Neutrophil (primary cell): ENCODE data around the gene TNFRSF4.

ENCODE experiments used
- H3K27ac ChIP-seq: fragments of 200-600 bp; sonication (generic); 2 replicates; pipeline ENCODE4 v1.5.1; 2016; ENCODE audit warnings: mild to moderate bottlenecking, moderate library complexity
- H3K27me3 ChIP-seq: fragments of 200-600 bp; sonication (generic); 2 replicates; pipeline ENCODE4 v1.6.0; 2016; ENCODE audit warnings: mild to moderate bottlenecking
- H3K36me3 ChIP-seq: fragments of 200-600 bp; sonication (generic); 2 replicates; pipeline ENCODE4 v1.5.1; 2017
- H3K4me1 ChIP-seq, 2 experiments: fragments of 200-600 bp in 1 of 2; sonication (generic) in 1 of 2; 1 replicate in 1 of 2; 2 replicates in 1 of 2; pipeline versions ENCODE4 v1.5.1 to v1.6.1; 2013 to 2016; ENCODE audit warnings: low read depth in 1 of 2, low read length in 1 of 2, mild to moderate bottlenecking in 1 of 2, moderate library complexity in 1 of 2; ENCODE audit not compliant: control insufficient read depth in 1 of 2, insufficient read depth in 1 of 2
- H3K4me3 ChIP-seq, 2 experiments: fragments of 200-600 bp in 1 of 2; sonication (generic) in 1 of 2; 1 replicate in 1 of 2; 2 replicates in 1 of 2; pipeline ENCODE4 v1.5.1; 2013 to 2016; ENCODE audit warnings: low read depth in 1 of 2, low read length in 1 of 2, mild to moderate bottlenecking in 1 of 2, moderate library complexity in 1 of 2
- H3K9me3 ChIP-seq: fragments of 200-600 bp; sonication (generic); 2 replicates; pipeline ENCODE4 v1.5.1; 2016
- TF ChIP-seq, protein P1 (sequence below): fragments of 200-600 bp; sonication (generic); IDR thresholded peaks from 2 replicates; pipeline ENCODE4 v1.5.1; 2016; ENCODE audit warnings: antibody characterized with exemption

TNFRSF4 gene

DNA sequence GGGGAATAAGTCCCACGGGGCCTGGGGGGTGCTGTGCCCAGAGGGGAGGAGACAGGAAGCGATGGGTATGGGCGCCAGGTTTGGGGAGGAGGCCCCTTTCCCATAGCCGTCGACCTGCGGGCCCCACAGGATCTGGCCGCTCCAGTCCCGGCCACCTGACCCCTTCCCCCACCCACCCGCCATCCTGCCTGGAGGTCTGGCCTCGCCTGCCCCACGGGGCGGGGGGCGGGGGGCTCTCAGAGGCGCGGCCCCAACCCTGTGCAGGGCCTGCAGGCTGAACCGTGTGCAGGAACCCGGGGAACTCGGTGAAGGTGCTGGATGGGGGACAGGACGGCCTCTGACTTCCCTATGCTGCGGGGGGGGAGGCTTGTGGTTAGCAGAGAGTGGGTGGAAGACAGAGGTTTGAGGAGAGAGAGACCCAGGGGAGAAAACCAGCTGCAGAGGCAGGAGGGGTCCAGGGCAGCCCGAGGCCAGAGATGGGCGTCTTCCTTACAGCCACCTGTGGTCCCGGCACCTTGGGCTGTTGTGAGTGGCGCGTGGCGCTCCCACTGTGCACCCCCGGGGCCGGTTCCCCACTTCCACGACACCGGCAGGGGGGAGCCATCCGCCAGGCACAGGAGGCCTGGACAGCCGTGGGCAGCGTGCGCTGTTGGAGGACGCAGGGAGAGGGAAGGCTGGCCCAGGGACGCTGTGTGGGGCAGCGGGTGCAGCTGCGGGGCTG is 5.1 kb downstream of the TNFRSF4 start:
- Histone ChIP-seq H3K27me3 (peaks cover 99% of the 10 kb centered on the region), H3K9me3 (no peaks in the 10 kb centered on the region), H3K36me3 (no peaks in the 10 kb centered on the region), H3K27ac (no peak overlapping the region), H3K4me3 (no peak overlapping the region), H3K4me1 (peaks cover 0 to 11% of the 10 kb centered on the region in 2 experiments)
- TF ChIP-seq, protein P1, sequence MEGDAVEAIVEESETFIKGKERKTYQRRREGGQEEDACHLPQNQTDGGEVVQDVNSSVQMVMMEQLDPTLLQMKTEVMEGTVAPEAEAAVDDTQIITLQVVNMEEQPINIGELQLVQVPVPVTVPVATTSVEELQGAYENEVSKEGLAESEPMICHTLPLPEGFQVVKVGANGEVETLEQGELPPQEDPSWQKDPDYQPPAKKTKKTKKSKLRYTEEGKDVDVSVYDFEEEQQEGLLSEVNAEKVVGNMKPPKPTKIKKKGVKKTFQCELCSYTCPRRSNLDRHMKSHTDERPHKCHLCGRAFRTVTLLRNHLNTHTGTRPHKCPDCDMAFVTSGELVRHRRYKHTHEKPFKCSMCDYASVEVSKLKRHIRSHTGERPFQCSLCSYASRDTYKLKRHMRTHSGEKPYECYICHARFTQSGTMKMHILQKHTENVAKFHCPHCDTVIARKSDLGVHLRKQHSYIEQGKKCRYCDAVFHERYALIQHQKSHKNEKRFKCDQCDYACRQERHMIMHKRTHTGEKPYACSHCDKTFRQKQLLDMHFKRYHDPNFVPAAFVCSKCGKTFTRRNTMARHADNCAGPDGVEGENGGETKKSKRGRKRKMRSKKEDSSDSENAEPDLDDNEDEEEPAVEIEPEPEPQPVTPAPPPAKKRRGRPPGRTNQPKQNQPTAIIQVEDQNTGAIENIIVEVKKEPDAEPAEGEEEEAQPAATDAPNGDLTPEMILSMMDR, result no peak

DNA sequence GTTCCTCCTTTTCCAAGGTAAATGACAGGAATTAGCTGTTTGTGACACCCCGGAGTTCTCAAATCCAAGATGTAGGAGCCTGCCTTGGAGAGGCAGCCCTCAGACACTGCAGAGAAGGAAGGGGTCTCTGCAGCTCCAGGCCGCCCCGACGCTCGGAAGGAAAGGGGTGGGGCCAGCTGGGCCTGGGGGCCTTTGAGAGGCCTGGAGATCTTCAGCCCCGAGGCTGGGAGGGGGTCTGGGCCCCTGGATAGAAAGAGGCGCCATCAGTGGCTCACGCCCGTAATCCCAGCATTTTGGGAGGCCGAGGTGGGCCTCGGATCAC is 6.4 kb downstream of the TNFRSF4 start:
- no peaks in the 10 kb centered on the region for H3K36me3 ChIP-seq
- no peak overlapping the region for H3K27ac ChIP-seq
- no peaks in the 10 kb centered on the region for H3K9me3 ChIP-seq
- no peak overlapping the region for H3K4me3 ChIP-seq
- TF ChIP-seq, protein P1, result no peak
- H3K4me1 ChIP-seq, result peaks cover 0 to under 1% of the 10 kb centered on the region in 2 experiments
- peaks cover 99% of the 10 kb centered on the region for H3K27me3 ChIP-seq

DNA sequence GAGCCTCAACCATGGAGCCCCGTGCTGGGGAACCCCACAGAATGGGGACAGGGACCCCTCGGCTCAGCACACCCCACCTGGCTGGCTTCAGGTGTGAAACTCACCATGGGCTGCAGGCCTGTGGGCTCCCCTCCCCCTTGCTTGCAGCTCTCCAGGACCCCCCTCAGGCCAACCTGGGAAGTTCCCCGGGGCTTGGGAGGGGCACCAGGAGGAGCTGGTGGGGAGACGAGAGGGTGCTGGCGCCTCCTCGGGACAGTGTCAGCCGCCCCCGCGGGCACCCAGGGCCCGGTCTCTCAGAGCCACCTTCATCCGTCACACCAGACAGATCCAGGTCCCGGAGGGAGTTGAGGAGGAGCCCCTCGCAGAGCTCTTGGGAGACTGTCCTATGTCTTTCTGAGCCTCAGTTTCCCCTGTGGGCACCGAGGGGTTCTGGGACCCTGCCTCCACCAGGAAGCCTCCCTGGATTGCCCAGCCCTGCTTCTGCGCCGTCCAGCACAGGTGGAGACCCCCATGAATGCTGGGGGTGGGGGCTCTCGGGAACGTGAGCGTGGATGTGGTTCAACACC is 6.9 kb downstream of the TNFRSF4 start:
- Histone ChIP-seq H3K36me3 (no peaks in the 10 kb centered on the region), H3K9me3 (no peaks in the 10 kb centered on the region), H3K4me1 (no peaks in the 10 kb centered on the region), H3K27ac (no peak overlapping the region), H3K4me3 (no peak overlapping the region), H3K27me3 (peaks cover 99% of the 10 kb centered on the region)
- TF ChIP-seq, protein P1, result no peak

DNA sequence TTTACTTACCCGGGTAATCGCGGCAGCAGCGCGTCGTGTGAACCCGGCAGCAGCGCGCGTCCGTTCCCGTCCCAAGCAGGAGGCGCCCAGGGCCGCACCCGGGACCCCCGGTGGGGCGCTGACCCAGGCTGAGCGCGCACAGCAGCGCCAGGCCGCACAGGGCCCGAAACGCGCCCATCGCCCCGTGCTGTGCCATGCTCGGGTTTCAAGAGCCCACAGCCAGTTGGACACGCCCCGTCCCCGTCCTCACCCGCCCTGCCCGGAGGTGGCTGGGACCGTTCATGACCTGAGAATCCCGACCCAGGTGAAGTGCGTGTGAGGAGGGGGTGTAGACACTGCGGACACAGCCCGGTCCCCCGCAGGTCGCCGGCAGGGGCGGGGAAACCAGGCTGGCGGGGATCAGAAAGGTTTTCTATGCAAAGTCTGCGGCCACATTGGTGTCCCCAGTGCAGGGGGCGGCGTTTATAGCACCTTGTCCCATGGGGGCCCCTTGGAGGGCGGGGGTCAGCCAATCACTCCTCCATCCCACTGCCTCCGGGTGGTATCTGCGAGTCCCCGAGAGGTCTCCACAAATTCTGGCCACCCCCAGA is 7.5 kb downstream of the TNFRSF4 start, which contains the start of gene TNFRSF18:
TNFRSF18 (minus strand) TSS at position 217 of the 590 bp plus-strand sequence; CDS start at position 196, 21 bp downstream.
- no peak within 1 kb of the TSS for H3K4me3 ChIP-seq
- TF ChIP-seq, protein P1, result no peak
- peaks cover 96% of the 10 kb centered on the region for H3K27me3 ChIP-seq
- peaks cover 0 to under 1% of the 10 kb centered on the region in 2 experiments for H3K4me1 ChIP-seq
- no peaks in the 10 kb centered on the region for H3K36me3 ChIP-seq
- no peaks in the 10 kb centered on the region for H3K9me3 ChIP-seq
- H3K27ac ChIP-seq, result no peak within 1 kb of the TSS

DNA sequence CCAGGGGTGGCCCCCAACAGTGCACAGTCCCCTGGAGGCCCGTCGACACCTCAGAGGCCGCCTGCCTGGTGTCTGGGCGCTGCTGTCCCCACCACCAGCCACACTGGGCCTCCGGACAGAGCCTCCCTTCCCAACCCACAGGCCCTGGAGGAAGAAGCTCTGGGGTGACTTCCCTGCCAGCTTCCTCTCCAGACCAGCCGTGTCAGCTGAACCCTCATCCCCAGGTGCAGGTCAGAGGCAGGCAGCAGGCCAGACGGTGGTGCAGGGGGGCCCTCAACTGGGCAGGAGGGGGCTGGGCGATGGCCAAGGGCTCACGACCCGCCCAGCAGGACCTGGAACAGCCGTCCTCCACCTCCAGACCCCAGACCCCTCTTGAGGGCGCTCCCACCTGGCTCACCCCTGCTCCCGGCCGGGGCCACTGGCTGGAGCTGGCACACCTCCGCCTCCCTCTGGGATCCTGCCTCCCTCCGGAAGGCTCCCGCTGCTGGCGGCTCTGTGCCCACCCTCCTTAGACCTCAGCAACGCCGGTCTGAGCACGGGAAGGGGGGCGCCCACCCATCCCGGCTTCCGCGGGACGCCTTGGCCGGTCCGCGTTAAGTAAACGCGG is 8.1 kb downstream of the TNFRSF4 start:
- Histone ChIP-seq H3K36me3 (no peaks in the 10 kb centered on the region), H3K4me1 (peaks cover 0 to 3% of the 10 kb centered on the region in 2 experiments), H3K9me3 (no peaks in the 10 kb centered on the region), H3K4me3 (no peak overlapping the region), H3K27ac (no peak overlapping the region), H3K27me3 (peaks cover 97% of the 10 kb centered on the region)
- TF ChIP-seq, protein P1, result no peak
